AG09319 (cell line): Measurements from ENCODE around the gene RPL36A.

Experiments used
- DNase-seq: peaks from one replicate; pipeline ENCODE4 v3.0.0-alpha.2; 2010; ENCODE audit warnings: low read depth; ENCODE audit errors: extremely low read depth
- TF ChIP-seq, protein P1 (sequence below): IDR thresholded peaks from 2 replicates; pipeline ENCODE4 v1.5.1; 2011; ENCODE audit warnings: low read depth, mild to moderate bottlenecking, inconsistent platforms, low read length, moderate library complexity

Gene RPL36A

GRCh38 chrX:101417190-101417589, 26.4 kb downstream of the RPL36A start:
- TF ChIP-seq, protein P1, sequence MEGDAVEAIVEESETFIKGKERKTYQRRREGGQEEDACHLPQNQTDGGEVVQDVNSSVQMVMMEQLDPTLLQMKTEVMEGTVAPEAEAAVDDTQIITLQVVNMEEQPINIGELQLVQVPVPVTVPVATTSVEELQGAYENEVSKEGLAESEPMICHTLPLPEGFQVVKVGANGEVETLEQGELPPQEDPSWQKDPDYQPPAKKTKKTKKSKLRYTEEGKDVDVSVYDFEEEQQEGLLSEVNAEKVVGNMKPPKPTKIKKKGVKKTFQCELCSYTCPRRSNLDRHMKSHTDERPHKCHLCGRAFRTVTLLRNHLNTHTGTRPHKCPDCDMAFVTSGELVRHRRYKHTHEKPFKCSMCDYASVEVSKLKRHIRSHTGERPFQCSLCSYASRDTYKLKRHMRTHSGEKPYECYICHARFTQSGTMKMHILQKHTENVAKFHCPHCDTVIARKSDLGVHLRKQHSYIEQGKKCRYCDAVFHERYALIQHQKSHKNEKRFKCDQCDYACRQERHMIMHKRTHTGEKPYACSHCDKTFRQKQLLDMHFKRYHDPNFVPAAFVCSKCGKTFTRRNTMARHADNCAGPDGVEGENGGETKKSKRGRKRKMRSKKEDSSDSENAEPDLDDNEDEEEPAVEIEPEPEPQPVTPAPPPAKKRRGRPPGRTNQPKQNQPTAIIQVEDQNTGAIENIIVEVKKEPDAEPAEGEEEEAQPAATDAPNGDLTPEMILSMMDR = no peak
- DNase-seq = no peak

- TF ChIP-seq, protein P1 = no peak
Observed at GRCh38 chrX:101417981-101418841, 27.4 kb downstream of the RPL36A start.

GRCh38 chrX:101419489-101419888, 28.7 kb downstream of the RPL36A start:
- TF ChIP-seq, protein P1 = no peak
- DNase-seq = no peak

More at GRCh38 chrX:101417981-101418841, 27.4 kb downstream of the RPL36A start:
- no peak for DNase-seq

DNA sequence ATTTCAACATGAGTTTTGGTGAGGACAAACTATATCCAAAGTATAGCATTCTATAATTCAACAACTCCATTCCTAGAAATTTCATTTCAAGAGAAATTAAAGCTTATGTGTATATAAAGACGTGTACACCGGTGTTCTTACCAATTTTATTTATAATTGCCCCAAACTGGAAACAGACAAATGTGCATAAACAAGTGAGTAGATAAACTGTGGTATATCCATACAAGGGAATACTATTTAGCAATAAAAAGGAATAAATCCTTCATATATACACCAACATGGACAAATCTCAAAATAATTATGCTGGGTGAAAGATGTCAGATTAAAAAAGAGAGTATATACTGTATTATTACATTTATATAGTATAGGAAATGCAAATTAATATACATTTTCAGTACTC, 37.1 kb downstream of the RPL36A start:
- TF ChIP-seq, protein P1 = no peak
- no peak for DNase-seq

DNA sequence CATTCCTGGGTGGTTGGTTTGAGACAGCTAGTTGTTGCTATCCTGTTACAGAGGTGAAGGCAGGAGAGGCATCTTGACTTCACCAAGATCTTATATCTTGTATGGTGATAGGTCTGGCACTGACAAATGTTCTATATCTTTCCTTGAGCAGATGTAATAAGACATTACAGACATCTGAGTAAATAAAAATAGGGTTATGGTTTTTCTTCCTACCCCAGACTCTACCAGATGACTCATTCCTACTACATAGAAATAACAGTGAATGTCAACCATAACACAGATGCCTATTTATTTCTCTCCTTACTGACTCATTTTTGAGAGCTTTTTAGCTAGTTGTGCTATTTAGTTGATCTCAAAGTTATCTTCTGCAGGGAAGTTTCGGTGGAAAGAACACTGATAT, 39.1 kb downstream of the RPL36A start:
- DNase-seq = no peak
- TF ChIP-seq, protein P1 = no peak

DNA sequence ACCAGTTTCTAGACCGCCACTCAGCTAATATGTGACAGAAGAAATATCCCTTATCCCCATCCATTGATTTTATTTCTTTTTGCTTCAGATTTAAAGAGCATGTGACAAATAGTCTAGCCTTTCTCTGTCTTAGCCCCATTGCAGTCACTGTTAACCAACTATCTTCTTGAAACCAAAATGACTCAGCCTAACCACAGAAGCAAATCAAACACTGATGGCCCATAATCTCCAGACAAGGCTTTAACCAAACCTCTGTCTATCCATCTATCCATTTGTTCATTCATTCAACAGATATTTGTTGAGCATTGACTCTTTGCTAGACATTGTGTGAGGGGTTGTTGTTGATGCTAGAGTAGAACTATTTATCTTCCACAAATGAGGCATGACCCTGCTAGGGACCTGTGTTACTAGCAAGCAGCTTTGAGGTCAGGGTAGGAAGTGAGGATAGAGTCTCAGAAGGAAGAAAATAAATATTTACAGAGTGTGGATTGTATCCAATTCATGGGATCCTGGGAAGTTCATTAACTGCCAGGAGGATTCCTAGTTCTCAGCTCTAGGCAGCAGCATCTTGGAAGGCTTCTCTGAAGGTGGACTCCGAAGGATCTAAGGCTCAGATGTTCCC, 39.8 kb downstream of the RPL36A start:
- DNase-seq = no peak
- TF ChIP-seq, protein P1 = no peak

- DNase-seq = no peak
- TF ChIP-seq, protein P1 = no peak
Observed at GRCh38 chrX:101442085-101442484, 51.3 kb downstream of the RPL36A start.
